HL-60 (cell line): ENCODE data around the gene PARVA.

Experiments used
- POLR2AphosphoS5 ChIP-seq: IDR thresholded peaks from 2 replicates; pipeline ENCODE4 v1.6.1; 2012; ENCODE audit warnings: low read depth
- TF ChIP-seq, protein P1 (sequence below): IDR thresholded peaks from one replicate; pipeline ENCODE4 v1.5.1; 2011; ENCODE audit warnings: low read length, control low read depth, inconsistent platforms; ENCODE audit not compliant: insufficient read depth
- TF ChIP-seq, protein P2 (sequence below): IDR thresholded peaks from 2 replicates; pipeline ENCODE4 v1.6.1; 2012; ENCODE audit warnings: low read depth; ENCODE audit not compliant: insufficient replicate concordance

DNA sequence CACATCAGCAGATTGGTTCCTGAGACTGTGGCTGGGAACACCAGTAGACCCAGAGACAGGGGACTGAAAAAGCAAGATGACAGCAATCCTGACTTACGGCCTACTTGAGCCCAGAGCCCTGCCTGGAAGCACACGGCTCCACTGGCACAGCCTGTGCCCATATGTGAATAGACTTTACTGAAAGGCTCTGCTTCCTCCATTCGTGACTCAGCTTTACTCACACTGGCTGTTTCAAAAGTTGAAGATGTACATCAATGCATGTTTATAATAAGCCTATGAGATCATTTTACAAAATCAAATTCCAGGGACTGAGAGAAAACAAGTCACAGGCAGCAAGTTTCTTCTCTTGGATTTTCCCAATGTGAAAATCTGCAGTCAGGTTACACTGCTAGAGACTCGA is 162.2 kb downstream of the PARVA start:
- TF ChIP-seq, protein P1, sequence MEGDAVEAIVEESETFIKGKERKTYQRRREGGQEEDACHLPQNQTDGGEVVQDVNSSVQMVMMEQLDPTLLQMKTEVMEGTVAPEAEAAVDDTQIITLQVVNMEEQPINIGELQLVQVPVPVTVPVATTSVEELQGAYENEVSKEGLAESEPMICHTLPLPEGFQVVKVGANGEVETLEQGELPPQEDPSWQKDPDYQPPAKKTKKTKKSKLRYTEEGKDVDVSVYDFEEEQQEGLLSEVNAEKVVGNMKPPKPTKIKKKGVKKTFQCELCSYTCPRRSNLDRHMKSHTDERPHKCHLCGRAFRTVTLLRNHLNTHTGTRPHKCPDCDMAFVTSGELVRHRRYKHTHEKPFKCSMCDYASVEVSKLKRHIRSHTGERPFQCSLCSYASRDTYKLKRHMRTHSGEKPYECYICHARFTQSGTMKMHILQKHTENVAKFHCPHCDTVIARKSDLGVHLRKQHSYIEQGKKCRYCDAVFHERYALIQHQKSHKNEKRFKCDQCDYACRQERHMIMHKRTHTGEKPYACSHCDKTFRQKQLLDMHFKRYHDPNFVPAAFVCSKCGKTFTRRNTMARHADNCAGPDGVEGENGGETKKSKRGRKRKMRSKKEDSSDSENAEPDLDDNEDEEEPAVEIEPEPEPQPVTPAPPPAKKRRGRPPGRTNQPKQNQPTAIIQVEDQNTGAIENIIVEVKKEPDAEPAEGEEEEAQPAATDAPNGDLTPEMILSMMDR, result no peak
- no peak for TF ChIP-seq POLR2AphosphoS5
- TF ChIP-seq, protein P2, sequence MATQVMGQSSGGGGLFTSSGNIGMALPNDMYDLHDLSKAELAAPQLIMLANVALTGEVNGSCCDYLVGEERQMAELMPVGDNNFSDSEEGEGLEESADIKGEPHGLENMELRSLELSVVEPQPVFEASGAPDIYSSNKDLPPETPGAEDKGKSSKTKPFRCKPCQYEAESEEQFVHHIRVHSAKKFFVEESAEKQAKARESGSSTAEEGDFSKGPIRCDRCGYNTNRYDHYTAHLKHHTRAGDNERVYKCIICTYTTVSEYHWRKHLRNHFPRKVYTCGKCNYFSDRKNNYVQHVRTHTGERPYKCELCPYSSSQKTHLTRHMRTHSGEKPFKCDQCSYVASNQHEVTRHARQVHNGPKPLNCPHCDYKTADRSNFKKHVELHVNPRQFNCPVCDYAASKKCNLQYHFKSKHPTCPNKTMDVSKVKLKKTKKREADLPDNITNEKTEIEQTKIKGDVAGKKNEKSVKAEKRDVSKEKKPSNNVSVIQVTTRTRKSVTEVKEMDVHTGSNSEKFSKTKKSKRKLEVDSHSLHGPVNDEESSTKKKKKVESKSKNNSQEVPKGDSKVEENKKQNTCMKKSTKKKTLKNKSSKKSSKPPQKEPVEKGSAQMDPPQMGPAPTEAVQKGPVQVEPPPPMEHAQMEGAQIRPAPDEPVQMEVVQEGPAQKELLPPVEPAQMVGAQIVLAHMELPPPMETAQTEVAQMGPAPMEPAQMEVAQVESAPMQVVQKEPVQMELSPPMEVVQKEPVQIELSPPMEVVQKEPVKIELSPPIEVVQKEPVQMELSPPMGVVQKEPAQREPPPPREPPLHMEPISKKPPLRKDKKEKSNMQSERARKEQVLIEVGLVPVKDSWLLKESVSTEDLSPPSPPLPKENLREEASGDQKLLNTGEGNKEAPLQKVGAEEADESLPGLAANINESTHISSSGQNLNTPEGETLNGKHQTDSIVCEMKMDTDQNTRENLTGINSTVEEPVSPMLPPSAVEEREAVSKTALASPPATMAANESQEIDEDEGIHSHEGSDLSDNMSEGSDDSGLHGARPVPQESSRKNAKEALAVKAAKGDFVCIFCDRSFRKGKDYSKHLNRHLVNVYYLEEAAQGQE, result no peak
